ENCODE data around the gene ABCB9. TPM values are rescaled to one million over a fixed set of nuclear protein-coding genes. Genes with fewer than 3 reads are reported as not detected.

Gene ABCB9
- total RNA-seq, 2 experiments from 2014 or later: 4.3 to 4.9 TPM

DNA sequence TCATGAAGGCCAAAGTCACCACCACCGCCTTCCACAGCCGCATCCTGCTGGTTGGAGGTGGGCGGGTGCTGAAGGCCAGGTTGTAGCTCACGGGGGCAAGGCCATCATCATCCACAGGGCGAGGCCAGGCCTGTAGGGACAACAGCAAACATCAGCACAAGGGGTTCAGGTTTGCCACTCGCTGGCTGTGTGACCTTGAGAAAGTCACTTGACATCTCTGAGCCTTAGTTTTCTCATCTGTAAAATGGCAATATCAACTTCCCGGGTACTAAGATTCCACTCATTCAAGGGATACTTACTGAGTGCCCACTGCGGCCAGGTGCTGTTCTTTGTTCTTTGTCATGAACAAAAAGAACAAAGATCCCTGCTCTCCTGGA, 6.1 kb downstream of the ABCB9 start:
- no peaks in the 10 kb centered on the region for H3K9me3 Mint-ChIP-seq

DNA sequence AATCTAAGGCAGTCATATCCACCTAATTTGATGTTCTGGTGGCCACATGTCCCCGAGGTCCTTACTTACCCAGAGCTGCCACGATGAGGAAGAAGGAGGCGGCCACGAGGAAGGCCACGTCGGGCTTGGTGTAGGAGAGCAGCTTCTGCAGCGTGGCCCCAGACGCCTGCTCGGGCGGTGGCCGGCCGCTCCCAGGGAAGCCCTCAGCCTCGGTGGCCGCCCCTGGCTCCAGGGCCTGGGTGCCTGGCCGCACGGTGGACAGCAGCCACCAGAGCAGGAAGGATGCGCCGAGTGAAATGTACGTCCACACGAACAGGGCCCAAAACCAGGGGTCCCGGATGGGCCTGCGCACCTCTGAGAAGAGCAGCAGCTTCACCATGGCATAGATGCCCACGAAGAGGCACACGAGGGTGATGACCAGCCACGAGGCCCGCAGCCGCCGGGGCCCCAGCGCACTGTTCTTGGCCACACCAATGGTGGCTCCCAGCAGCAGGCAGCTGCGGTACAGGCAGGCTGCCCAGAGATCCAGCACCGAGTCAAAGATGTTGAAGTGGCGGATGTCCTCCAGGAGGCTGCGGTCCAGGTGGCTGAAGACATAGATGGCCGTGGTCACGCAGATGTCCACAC, 6.6 kb downstream of the ABCB9 start:
- Mint-ChIP-seq H3K4me3 (no peak overlapping the region), H3K27me3 (no peaks in the 10 kb centered on the region), H3K27ac (no peak overlapping the region), H3K4me1 (ENCODE audit: low read depth) (no peaks in the 10 kb centered on the region), H3K36me3 (ENCODE audit: low read depth) (no peaks in the 10 kb centered on the region), H3K9me3 (no peaks in the 10 kb centered on the region)
- TF ChIP-seq, protein P1, sequence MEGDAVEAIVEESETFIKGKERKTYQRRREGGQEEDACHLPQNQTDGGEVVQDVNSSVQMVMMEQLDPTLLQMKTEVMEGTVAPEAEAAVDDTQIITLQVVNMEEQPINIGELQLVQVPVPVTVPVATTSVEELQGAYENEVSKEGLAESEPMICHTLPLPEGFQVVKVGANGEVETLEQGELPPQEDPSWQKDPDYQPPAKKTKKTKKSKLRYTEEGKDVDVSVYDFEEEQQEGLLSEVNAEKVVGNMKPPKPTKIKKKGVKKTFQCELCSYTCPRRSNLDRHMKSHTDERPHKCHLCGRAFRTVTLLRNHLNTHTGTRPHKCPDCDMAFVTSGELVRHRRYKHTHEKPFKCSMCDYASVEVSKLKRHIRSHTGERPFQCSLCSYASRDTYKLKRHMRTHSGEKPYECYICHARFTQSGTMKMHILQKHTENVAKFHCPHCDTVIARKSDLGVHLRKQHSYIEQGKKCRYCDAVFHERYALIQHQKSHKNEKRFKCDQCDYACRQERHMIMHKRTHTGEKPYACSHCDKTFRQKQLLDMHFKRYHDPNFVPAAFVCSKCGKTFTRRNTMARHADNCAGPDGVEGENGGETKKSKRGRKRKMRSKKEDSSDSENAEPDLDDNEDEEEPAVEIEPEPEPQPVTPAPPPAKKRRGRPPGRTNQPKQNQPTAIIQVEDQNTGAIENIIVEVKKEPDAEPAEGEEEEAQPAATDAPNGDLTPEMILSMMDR (IDR thresholded peaks at IDR 0.05): no peak
- no peak for ATAC-seq
- CTCF ChIA-PET: interaction anchor here (1.4 to 1.8 kb wide), 2 partner anchors 13 to 99 kb away, joined by 4 read pairs; no protein-coding TSS in a partner anchor
- DNase-seq: no peak
- POLR2A ChIA-PET: no interaction called here
- intact Hi-C loops (cut with micrococcal nuclease): no loop called here

More for the DNA sequence above, 6.1 kb downstream of the ABCB9 start:
- ATAC-seq (no peak), DNase-seq (no peak)
- Mint-ChIP-seq H3K36me3 (ENCODE audit: low read depth) (no peaks in the 10 kb centered on the region), H3K27me3 (no peaks in the 10 kb centered on the region), H3K27ac (no peak overlapping the region), H3K4me3 (no peak overlapping the region), H3K4me1 (ENCODE audit: low read depth) (no peaks in the 10 kb centered on the region)
- CTCF ChIA-PET: interaction anchor here (1.4 kb wide), 2 partner anchors 99 to 167 kb away, joined by 3 to 4 read pairs; no protein-coding TSS in a partner anchor
- POLR2A ChIA-PET: no interaction called here
- TF ChIP-seq, protein P1 (IDR thresholded peaks at IDR 0.05): no peak
- intact Hi-C loops (cut with micrococcal nuclease): no loop called here

DNA sequence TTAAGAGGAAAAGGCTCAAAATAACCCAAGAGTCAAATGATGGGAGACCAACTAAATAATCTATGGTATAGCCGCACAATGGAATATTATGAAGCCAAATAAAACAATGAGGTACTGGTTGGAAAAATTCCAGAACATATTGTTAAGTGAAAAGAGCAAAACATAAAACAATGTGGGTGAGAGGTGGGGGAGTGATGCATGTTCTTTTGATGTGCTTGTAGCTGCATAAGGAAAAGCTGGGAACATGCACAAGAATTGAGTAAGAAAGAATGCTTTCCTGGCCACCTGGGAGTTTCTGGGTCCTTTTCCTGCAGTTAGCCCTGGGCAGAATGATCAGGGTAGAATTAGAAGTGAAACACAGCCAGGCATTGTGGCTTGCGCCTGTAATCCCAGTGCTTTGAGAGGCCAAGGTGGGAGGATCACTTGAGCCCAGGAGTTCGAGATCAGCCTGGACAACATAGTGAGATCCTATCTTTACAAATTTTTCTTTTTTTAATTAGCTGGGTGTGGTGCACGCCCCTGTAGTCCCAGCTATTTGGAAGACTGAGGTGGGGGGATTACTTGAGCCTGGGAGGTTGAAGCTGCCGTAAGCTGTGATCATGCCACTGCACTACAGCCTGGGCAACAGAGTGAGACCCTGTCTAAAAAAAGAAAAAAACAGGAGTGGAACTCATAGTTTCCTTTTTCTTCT, 7.9 kb downstream of the ABCB9 start:
- no peak for ATAC-seq
- DNase-seq: no peak
- H3K4me1 Mint-ChIP-seq (ENCODE audit: low read depth): no peaks in the 10 kb centered on the region
- no peaks in the 10 kb centered on the region for H3K9me3 Mint-ChIP-seq
- ChIA-PET CTCF (interaction anchor here (1.8 kb wide), 1 partner anchor 11 kb away, joined by 4 read pairs; no protein-coding TSS in a partner anchor), POLR2A (no interaction called here)
- no peaks in the 10 kb centered on the region for H3K27me3 Mint-ChIP-seq
- H3K36me3 Mint-ChIP-seq (ENCODE audit: low read depth): no peaks in the 10 kb centered on the region
- TF ChIP-seq, protein P1 (IDR thresholded peaks at IDR 0.05): no peak
- no peak overlapping the region for H3K4me3 Mint-ChIP-seq
- intact Hi-C loops (cut with micrococcal nuclease): no loop called here
- no peak overlapping the region for H3K27ac Mint-ChIP-seq

DNA sequence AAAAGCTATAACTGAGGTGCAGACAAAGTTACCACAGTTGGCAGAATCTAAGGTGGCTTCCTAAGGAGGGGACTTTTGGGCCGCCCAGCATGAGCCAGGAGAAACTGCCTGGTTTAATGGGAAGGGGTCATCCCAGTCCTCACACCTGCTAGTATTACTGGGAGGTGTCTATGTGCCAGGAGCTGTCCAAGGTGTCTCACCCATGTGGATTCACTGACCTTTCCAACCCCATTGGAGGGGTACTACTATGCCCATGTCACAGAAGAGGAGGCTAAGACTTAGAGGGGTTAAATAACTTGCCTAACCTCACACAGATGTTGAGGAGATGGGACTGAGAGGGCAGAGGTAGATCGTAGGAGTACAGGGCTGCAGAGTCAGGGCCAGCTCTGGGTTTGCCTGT, 10.2 kb downstream of the ABCB9 start:
- peaks cover 7% of the 10 kb centered on the region for H3K4me1 Mint-ChIP-seq (ENCODE audit: low read depth)
- CTCF ChIA-PET: interaction anchor here (0.8 to 3.4 kb wide), 5 partner anchors 34 to 162 kb away, joined by 3 to 30 read pairs (median 4); no protein-coding TSS in a partner anchor
- TF ChIP-seq, protein P1 (IDR thresholded peaks at IDR 0.05): no peak
- DNase-seq (no peak), ATAC-seq (no peak)
- no peaks in the 10 kb centered on the region for H3K27me3 Mint-ChIP-seq
- no peaks in the 10 kb centered on the region for H3K36me3 Mint-ChIP-seq (ENCODE audit: low read depth)
- H3K27ac Mint-ChIP-seq: no peak overlapping the region
- no peak overlapping the region for H3K4me3 Mint-ChIP-seq
- intact Hi-C loops (cut with micrococcal nuclease): loop anchor here (2.0 kb wide), 1 partner anchor 97 kb away; no protein-coding TSS in a partner anchor
- no peaks in the 10 kb centered on the region for H3K9me3 Mint-ChIP-seq
- POLR2A ChIA-PET: interaction anchor here (1.0 kb wide), 1 partner anchor 98 kb away, joined by 3 read pairs; no protein-coding TSS in a partner anchor

DNA sequence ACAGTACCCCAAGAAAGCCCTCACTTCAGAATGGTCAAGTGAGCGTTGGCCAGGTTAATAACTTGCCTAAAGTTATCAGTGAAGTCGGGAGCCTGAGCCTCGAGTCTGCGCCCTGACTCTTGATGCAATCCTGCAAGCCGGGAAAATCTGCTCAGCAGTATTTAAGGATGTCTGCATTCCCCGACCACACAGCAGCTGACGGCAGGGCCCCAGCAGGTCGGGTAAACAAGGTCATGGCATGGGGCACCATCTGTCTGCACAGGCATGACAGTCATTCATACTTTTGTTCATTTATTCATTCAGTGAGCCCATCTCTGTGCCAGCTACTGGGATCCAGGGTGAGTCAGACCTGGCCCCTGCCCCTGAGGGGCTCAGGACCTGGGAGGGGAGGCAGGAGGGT, 11.1 kb downstream of the ABCB9 start:
- H3K27ac Mint-ChIP-seq: no peak overlapping the region
- DNase-seq: no peak
- peaks cover 7% of the 10 kb centered on the region for H3K4me1 Mint-ChIP-seq (ENCODE audit: low read depth)
- ChIA-PET POLR2A (interaction anchor here (0.9 to 1.0 kb wide), 2 partner anchors 10 to 97 kb away, joined by 3 read pairs; no protein-coding TSS in a partner anchor), CTCF (interaction anchor here (0.6 to 4.7 kb wide), 5 partner anchors 75 to 400 kb away, joined by 4 to 30 read pairs (median 16); no protein-coding TSS in a partner anchor)
- no peaks in the 10 kb centered on the region for H3K27me3 Mint-ChIP-seq
- H3K9me3 Mint-ChIP-seq: no peaks in the 10 kb centered on the region
- intact Hi-C loops (cut with micrococcal nuclease): no loop called here
- H3K36me3 Mint-ChIP-seq (ENCODE audit: low read depth): no peaks in the 10 kb centered on the region
- ATAC-seq: no peak
- H3K4me3 Mint-ChIP-seq: no peak overlapping the region
- TF ChIP-seq, protein P1 (IDR thresholded peaks at IDR 0.05): no peak
